ENCODE measurements around the gene PTGES3. TPM values are rescaled to one million over a fixed set of nuclear protein-coding genes. Genes with fewer than 3 reads are reported as not detected.

PTGES3 gene
- total and polyA plus RNA-seq, 2 experiments from 2014 or later, result 334 to 442 TPM

DNA sequence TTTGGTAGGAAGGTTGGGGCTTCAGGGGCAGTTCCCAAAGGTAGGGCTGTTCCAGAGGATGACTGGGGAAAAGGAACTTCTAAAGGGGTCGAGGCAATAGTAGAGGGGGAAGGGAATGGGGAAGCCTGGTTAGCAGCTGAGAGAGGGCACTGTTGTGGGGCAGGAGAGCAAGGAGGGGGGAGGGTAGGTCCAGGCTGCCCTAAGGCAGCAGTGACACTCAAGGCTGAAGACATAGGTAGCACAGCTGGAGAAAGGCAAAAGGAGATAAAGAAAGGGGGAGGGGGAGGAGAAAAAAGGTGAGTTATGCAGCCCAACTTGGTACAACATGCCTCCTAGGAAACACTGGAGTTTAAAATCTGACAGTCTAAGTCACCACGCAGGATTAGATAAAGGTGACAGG lies 33.1 kb upstream of the PTGES3 start:
- H3K27ac Mint-ChIP-seq, result peak overlapping the region; percentile 74
- H3K9me3 Mint-ChIP-seq, result no peaks in the 10 kb centered on the region; the same call in 2 of the 3 replicates
- ATAC-seq (peak; percentile 20), DNase-seq (ENCODE audit: low spot score) (peak; percentile 5)
- peak overlapping the region; percentile 99 for H3K4me2 ChIP-seq
- peak overlapping the region; percentile 93 for H3K4me3 ChIP-seq
- 0 out of 2 replicates have a peak, but pooled peaks cover 23% of the 10 kb centered on the region for H3F3A ChIP-seq (replicated peaks; ENCODE audit: low read depth)
- H2AFZ ChIP-seq, result no peak overlapping the region
- H4K20me1 ChIP-seq (replicated peaks; ENCODE audit: insufficient read depth), result peaks cover 59% of the 10 kb centered on the region
- 0 out of 2 replicates have a peak overlapping the region, but pooled peaks have one; percentile 74 for H3K27ac ChIP-seq (ENCODE audit: low read depth)
- H3K9me2 ChIP-seq (ENCODE audit: insufficient read depth), result peaks cover 5% of the 10 kb centered on the region; the same call in 1 of the 2 replicates
- H3K79me2 ChIP-seq (replicated peaks; ENCODE audit: insufficient read depth), result peaks cover 78% of the 10 kb centered on the region
- H3K36me3 ChIP-seq (ENCODE audit: insufficient read depth), result peaks cover 38% of the 10 kb centered on the region
- H3K36me3 Mint-ChIP-seq (ENCODE audit: low read depth), result peaks cover 78% of the 10 kb centered on the region
- H3K4me1 ChIP-seq (ENCODE audit: insufficient read depth), result peaks cover 57% of the 10 kb centered on the region
- peaks cover 68% of the 10 kb centered on the region for H3K4me1 Mint-ChIP-seq
- peaks cover 17% of the 10 kb centered on the region for H3K27me3 Mint-ChIP-seq (ENCODE audit: insufficient read depth, low read depth, poor library complexity)
- TF ChIP-seq, protein P1, sequence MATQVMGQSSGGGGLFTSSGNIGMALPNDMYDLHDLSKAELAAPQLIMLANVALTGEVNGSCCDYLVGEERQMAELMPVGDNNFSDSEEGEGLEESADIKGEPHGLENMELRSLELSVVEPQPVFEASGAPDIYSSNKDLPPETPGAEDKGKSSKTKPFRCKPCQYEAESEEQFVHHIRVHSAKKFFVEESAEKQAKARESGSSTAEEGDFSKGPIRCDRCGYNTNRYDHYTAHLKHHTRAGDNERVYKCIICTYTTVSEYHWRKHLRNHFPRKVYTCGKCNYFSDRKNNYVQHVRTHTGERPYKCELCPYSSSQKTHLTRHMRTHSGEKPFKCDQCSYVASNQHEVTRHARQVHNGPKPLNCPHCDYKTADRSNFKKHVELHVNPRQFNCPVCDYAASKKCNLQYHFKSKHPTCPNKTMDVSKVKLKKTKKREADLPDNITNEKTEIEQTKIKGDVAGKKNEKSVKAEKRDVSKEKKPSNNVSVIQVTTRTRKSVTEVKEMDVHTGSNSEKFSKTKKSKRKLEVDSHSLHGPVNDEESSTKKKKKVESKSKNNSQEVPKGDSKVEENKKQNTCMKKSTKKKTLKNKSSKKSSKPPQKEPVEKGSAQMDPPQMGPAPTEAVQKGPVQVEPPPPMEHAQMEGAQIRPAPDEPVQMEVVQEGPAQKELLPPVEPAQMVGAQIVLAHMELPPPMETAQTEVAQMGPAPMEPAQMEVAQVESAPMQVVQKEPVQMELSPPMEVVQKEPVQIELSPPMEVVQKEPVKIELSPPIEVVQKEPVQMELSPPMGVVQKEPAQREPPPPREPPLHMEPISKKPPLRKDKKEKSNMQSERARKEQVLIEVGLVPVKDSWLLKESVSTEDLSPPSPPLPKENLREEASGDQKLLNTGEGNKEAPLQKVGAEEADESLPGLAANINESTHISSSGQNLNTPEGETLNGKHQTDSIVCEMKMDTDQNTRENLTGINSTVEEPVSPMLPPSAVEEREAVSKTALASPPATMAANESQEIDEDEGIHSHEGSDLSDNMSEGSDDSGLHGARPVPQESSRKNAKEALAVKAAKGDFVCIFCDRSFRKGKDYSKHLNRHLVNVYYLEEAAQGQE (IDR thresholded peaks at IDR 0.05; ENCODE audit: unreplicated experiment), result no peak
- TF ChIP-seq EZH2 (IDR thresholded peaks at IDR 0.05; ENCODE audit: low read depth, unreplicated experiment), result no peak
- no peak for TF ChIP-seq ZNF462 (CRISPR knock-in tag; IDR thresholded peaks at IDR 0.05)
- no peak for TF ChIP-seq CREB1 (CRISPR knock-in tag; IDR thresholded peaks at IDR 0.05; ENCODE audit: low read depth)
- TF ChIP-seq ZNF331 (CRISPR knock-in tag; IDR thresholded peaks at IDR 0.05; ENCODE audit: low read depth), result no peak
- TF ChIP-seq POLR2AphosphoS5 (IDR thresholded peaks at IDR 0.05; ENCODE audit: low read depth), result no peak
- no peak for TF ChIP-seq CTCF (conservative IDR thresholded peaks at IDR 0.05; ENCODE audit: low read depth in 2 of 2)
- no peak for TF ChIP-seq NANOG (IDR thresholded peaks at IDR 0.05; ENCODE audit: borderline replicate concordance)
- no peak for TF ChIP-seq STAT1 (IDR thresholded peaks at IDR 0.05; ENCODE audit: unreplicated experiment)
- no peak for TF ChIP-seq JUNB (IDR thresholded peaks at IDR 0.05; ENCODE audit: unreplicated experiment)
- peak overlapping the region; percentile 98 for H3K4me3 Mint-ChIP-seq
- no peaks in the 10 kb centered on the region for H3K27me3 ChIP-seq (ENCODE audit: insufficient read depth)

Measured in GM23338 (cell line).